HEK293 (cell line): Measurements from ENCODE around the gene SPINT2.

Experiments
- GLI2 ChIP-seq: fragments of 450-650 bp; formaldehyde crosslinking; IDR thresholded peaks from 2 replicates; pipeline ENCODE4; 2017; ENCODE audit warnings: missing biosample characterization, missing genetic modification characterization, low read depth, borderline replicate concordance
- GLIS1 ChIP-seq: fragments of 450-650 bp; formaldehyde crosslinking; IDR thresholded peaks from 2 replicates; pipeline ENCODE4 v1.5.1; 2016; ENCODE audit warnings: missing biosample characterization, missing genetic modification characterization
- GLIS2 ChIP-seq: fragments of 450-650 bp; formaldehyde crosslinking; IDR thresholded peaks from 2 replicates; pipeline ENCODE4 v1.5.1; 2016; ENCODE audit warnings: missing biosample characterization, missing genetic modification characterization
- PRDM1 ChIP-seq: fragments of 450-650 bp; formaldehyde crosslinking; IDR thresholded peaks from 2 replicates; pipeline ENCODE4; 2016; ENCODE audit warnings: missing biosample characterization, missing genetic modification characterization
- SP3 ChIP-seq: fragments of 450-650 bp; formaldehyde crosslinking; IDR thresholded peaks from 2 replicates; pipeline ENCODE4 v1.5.1; 2016; ENCODE audit warnings: missing biosample characterization, missing genetic modification characterization
- SP7 ChIP-seq: fragments of 450-650 bp; formaldehyde crosslinking; IDR thresholded peaks from 2 replicates; pipeline ENCODE4 v1.5.1; 2016; ENCODE audit warnings: missing biosample characterization, missing genetic modification characterization
- ZFP37 ChIP-seq: fragments of 450-650 bp; formaldehyde crosslinking; IDR thresholded peaks from 2 replicates; pipeline ENCODE4 v1.5.1; 2016; ENCODE audit warnings: missing biosample characterization, missing genetic modification characterization
- ZNF121 ChIP-seq: fragments of 450-650 bp; formaldehyde crosslinking; IDR thresholded peaks from 2 replicates; pipeline ENCODE4 v1.5.1; 2016; ENCODE audit warnings: missing biosample characterization, missing genetic modification characterization
- ZNF132 ChIP-seq: fragments of 450-650 bp; formaldehyde crosslinking; IDR thresholded peaks from 2 replicates; pipeline ENCODE4 v1.5.1; 2017; ENCODE audit warnings: missing biosample characterization, missing genetic modification characterization, borderline replicate concordance
- ZNF140 ChIP-seq: fragments of 450-650 bp; formaldehyde crosslinking; IDR thresholded peaks from 2 replicates; pipeline ENCODE4 v1.5.1; 2016; ENCODE audit warnings: missing biosample characterization, missing genetic modification characterization
- ZNF19 ChIP-seq: fragments of 450-650 bp; formaldehyde crosslinking; IDR thresholded peaks from 2 replicates; pipeline ENCODE4; 2016; ENCODE audit warnings: missing biosample characterization, missing genetic modification characterization, low read depth
- ZNF24 ChIP-seq: fragments of 450-650 bp; formaldehyde crosslinking; IDR thresholded peaks from 2 replicates; pipeline ENCODE4 v1.5.1; 2016; ENCODE audit warnings: missing biosample characterization, missing genetic modification characterization
- ZNF335 ChIP-seq: fragments of 450-650 bp; formaldehyde crosslinking; conservative IDR thresholded peaks from 2 replicates; pipeline ENCODE4 v1.5.1; 2016; ENCODE audit warnings: missing biosample characterization, missing genetic modification characterization
- ZNF423 ChIP-seq: fragments of 450-650 bp; formaldehyde crosslinking; IDR thresholded peaks from 2 replicates; pipeline ENCODE4 v1.5.1; 2016; ENCODE audit warnings: missing biosample characterization, missing genetic modification characterization
- ZNF510 ChIP-seq: fragments of 450-650 bp; formaldehyde crosslinking; IDR thresholded peaks from 2 replicates; pipeline ENCODE4 v1.5.1; 2018; ENCODE audit warnings: mild to moderate bottlenecking, missing genetic modification characterization, missing biosample characterization; ENCODE audit not compliant: insufficient replicate concordance
- ZNF626 ChIP-seq: fragments of 450-650 bp; sonication (Bioruptor Pico); formaldehyde crosslinking; IDR thresholded peaks from 2 replicates; pipeline ENCODE4 v1.5.1; 2018; ENCODE audit warnings: missing biosample characterization, missing genetic modification characterization, inconsistent platforms
- ZNF747 ChIP-seq: fragments of 450-650 bp; formaldehyde crosslinking; IDR thresholded peaks from 2 replicates; pipeline ENCODE4 v1.5.1; 2016; ENCODE audit warnings: missing biosample characterization, missing genetic modification characterization
- ZNF776 ChIP-seq: fragments of 450-650 bp; formaldehyde crosslinking; IDR thresholded peaks from 2 replicates; pipeline ENCODE4 v1.5.0; 2017; ENCODE audit warnings: missing biosample characterization, missing genetic modification characterization, borderline replicate concordance
- ZSCAN16 ChIP-seq: fragments of 450-650 bp; formaldehyde crosslinking; IDR thresholded peaks from 2 replicates; pipeline ENCODE4 v1.5.1; 2016; ENCODE audit warnings: missing biosample characterization, missing genetic modification characterization
- ZXDB ChIP-seq: fragments of 450-650 bp; formaldehyde crosslinking; IDR thresholded peaks from 2 replicates; pipeline ENCODE4 v1.5.1; 2016; ENCODE audit warnings: missing biosample characterization, missing genetic modification characterization
- TF ChIP-seq, protein P1 (sequence below): fragments of 450-650 bp; formaldehyde crosslinking; IDR thresholded peaks from 2 replicates; pipeline ENCODE4 v1.5.1; 2016; ENCODE audit warnings: missing biosample characterization, missing genetic modification characterization, low read depth
- TF ChIP-seq, protein P2 (sequence below): fragments of 450-650 bp; IDR thresholded peaks from 2 replicates; pipeline ENCODE4 v1.5.1; 2018; ENCODE audit warnings: missing biosample characterization, mild to moderate bottlenecking, missing genetic modification characterization
- TF ChIP-seq, protein P3 (sequence below): fragments of 450-650 bp; formaldehyde crosslinking; optimal IDR thresholded peaks from 2 replicates; pipeline ENCODE3; 2016; ENCODE audit warnings: missing biosample characterization, mild to moderate bottlenecking, missing genetic modification characterization
- TF ChIP-seq, protein P4 (sequence below): fragments of 450-650 bp; formaldehyde crosslinking; IDR thresholded peaks from 2 replicates; pipeline ENCODE4 v1.5.1; 2016; ENCODE audit warnings: missing biosample characterization, missing genetic modification characterization
- TF ChIP-seq, protein P5 (sequence below): fragments of 450-650 bp; formaldehyde crosslinking; IDR thresholded peaks from 2 replicates; pipeline ENCODE4 v1.5.0; 2017; ENCODE audit warnings: missing biosample characterization, missing genetic modification characterization, borderline replicate concordance
- TF ChIP-seq, protein P6 (sequence below): fragments of 450-650 bp; formaldehyde crosslinking; IDR thresholded peaks from 2 replicates; pipeline ENCODE4 v1.5.1; 2016; ENCODE audit warnings: missing biosample characterization, missing genetic modification characterization

Gene SPINT2

DNA sequence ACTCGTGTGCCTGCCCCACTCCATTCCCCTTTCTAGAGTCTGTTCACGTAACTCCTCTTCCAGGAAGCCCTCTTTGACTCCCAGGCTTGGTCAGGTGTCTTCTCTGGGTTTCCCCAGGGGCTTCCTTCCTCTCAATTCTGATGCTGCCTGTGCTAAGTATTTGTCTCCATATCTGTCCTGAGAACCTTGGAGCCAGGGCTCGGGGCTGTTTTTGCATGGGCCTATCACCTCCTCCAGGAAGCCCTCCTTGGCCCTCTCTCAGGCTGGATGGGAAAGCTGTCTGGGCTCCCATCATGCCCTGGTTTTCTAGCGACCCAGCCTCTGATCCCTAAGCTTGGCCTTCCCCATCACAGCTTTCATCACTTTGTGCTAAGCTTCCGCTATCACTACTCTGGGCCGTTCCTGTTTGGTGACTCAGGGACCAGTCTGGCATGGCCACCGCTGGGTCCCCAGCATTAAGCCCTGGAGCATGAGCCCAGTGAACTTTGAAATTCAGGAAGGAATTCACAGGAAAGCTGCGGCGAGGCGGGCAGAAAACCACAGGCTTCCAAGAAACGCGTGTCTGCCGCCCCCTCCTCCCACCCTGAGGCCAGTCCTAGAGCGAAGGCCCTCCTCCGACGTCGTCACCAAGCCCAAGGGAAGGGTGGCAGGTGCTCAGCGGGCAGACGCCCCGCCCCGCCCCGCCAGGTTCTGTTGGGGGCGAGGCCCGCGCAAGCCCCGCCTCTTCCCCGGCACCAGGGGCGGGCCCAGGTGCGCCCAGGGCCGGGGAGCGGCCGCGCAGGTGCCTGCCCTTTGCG is 486 bp upstream of the SPINT2 start (continued):
- TF ChIP-seq GLIS1 (tag by site-specific recombination) (peak; percentile 10; the same call in 1 of the 2 replicates), PRDM1 (tag by site-specific recombination) (peak; percentile 58; the same call in 1 of the 2 replicates), ZXDB (tag by site-specific recombination) (peak; percentile 50; the same call in 1 of the 2 replicates), SP3 (tag by site-specific recombination) (peak; percentile 94), ZNF335 (tag by site-specific recombination) (no peak), ZNF24 (tag by site-specific recombination) (peak; percentile 74; the same call in 1 of the 2 replicates), ZNF121 (tag by site-specific recombination) (peak; percentile 72; the same call in 1 of the 2 replicates), ZNF747 (tag by site-specific recombination) (no peak), ZNF776 (tag by site-specific recombination) (no peak), ZNF132 (tag by site-specific recombination) (no peak), SP7 (tag by site-specific recombination) (peak; percentile 70), ZNF626 (tag by site-specific recombination) (no peak), ZSCAN16 (no peak), ZFP37 (peak; percentile 69), GLIS2 (no peak; the same call in 1 of the 2 replicates), ZNF423 (tag by site-specific recombination) (no peak; the same call in 1 of the 2 replicates), ZNF510 (no peak), GLI2 (tag by site-specific recombination) (no peak), ZNF140 (tag by site-specific recombination) (no peak), ZNF19 (no peak)
- TF ChIP-seq, protein P1, sequence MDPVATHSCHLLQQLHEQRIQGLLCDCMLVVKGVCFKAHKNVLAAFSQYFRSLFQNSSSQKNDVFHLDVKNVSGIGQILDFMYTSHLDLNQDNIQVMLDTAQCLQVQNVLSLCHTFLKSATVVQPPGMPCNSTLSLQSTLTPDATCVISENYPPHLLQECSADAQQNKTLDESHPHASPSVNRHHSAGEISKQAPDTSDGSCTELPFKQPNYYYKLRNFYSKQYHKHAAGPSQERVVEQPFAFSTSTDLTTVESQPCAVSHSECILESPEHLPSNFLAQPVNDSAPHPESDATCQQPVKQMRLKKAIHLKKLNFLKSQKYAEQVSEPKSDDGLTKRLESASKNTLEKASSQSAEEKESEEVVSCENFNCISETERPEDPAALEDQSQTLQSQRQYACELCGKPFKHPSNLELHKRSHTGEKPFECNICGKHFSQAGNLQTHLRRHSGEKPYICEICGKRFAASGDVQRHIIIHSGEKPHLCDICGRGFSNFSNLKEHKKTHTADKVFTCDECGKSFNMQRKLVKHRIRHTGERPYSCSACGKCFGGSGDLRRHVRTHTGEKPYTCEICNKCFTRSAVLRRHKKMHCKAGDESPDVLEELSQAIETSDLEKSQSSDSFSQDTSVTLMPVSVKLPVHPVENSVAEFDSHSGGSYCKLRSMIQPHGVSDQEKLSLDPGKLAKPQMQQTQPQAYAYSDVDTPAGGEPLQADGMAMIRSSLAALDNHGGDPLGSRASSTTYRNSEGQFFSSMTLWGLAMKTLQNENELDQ (tag by site-specific recombination): no peak
- TF ChIP-seq, protein P2, sequence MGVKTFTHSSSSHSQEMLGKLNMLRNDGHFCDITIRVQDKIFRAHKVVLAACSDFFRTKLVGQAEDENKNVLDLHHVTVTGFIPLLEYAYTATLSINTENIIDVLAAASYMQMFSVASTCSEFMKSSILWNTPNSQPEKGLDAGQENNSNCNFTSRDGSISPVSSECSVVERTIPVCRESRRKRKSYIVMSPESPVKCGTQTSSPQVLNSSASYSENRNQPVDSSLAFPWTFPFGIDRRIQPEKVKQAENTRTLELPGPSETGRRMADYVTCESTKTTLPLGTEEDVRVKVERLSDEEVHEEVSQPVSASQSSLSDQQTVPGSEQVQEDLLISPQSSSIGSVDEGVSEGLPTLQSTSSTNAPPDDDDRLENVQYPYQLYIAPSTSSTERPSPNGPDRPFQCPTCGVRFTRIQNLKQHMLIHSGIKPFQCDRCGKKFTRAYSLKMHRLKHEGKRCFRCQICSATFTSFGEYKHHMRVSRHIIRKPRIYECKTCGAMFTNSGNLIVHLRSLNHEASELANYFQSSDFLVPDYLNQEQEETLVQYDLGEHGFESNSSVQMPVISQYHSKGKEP (tag by site-specific recombination): no peak
- TF ChIP-seq, protein P3, sequence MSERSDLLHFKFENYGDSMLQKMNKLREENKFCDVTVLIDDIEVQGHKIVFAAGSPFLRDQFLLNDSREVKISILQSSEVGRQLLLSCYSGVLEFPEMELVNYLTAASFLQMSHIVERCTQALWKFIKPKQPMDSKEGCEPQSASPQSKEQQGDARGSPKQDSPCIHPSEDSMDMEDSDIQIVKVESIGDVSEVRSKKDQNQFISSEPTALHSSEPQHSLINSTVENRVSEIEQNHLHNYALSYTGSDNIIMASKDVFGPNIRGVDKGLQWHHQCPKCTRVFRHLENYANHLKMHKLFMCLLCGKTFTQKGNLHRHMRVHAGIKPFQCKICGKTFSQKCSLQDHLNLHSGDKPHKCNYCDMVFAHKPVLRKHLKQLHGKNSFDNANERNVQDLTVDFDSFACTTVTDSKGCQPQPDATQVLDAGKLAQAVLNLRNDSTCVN (tag by site-specific recombination): no peak
- TF ChIP-seq, protein P4, sequence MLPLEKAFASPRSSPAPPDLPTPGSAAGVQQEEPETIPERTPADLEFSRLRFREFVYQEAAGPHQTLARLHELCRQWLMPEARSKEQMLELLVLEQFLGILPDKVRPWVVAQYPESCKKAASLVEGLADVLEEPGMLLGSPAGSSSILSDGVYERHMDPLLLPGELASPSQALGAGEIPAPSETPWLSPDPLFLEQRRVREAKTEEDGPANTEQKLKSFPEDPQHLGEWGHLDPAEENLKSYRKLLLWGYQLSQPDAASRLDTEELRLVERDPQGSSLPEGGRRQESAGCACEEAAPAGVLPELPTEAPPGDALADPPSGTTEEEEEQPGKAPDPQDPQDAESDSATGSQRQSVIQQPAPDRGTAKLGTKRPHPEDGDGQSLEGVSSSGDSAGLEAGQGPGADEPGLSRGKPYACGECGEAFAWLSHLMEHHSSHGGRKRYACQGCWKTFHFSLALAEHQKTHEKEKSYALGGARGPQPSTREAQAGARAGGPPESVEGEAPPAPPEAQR (tag by site-specific recombination): no peak
- TF ChIP-seq, protein P5, sequence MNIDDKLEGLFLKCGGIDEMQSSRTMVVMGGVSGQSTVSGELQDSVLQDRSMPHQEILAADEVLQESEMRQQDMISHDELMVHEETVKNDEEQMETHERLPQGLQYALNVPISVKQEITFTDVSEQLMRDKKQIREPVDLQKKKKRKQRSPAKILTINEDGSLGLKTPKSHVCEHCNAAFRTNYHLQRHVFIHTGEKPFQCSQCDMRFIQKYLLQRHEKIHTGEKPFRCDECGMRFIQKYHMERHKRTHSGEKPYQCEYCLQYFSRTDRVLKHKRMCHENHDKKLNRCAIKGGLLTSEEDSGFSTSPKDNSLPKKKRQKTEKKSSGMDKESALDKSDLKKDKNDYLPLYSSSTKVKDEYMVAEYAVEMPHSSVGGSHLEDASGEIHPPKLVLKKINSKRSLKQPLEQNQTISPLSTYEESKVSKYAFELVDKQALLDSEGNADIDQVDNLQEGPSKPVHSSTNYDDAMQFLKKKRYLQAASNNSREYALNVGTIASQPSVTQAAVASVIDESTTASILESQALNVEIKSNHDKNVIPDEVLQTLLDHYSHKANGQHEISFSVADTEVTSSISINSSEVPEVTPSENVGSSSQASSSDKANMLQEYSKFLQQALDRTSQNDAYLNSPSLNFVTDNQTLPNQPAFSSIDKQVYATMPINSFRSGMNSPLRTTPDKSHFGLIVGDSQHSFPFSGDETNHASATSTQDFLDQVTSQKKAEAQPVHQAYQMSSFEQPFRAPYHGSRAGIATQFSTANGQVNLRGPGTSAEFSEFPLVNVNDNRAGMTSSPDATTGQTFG: no peak
- TF ChIP-seq, protein P6, sequence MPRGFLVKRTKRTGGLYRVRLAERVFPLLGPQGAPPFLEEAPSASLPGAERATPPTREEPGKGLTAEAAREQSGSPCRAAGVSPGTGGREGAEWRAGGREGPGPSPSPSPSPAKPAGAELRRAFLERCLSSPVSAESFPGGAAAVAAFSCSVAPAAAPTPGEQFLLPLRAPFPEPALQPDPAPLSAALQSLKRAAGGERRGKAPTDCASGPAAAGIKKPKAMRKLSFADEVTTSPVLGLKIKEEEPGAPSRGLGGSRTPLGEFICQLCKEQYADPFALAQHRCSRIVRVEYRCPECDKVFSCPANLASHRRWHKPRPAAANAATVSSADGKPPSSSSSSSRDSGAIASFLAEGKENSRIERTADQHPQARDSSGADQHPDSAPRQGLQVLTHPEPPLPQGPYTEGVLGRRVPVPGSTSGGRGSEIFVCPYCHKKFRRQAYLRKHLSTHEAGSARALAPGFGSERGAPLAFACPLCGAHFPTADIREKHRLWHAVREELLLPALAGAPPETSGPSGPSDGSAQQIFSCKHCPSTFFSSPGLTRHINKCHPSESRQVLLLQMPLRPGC (tag by site-specific recombination): no peak
